K562 (cell line): Measurements from ENCODE around the gene CCL13. TPM values are rescaled to one million over a fixed set of nuclear protein-coding genes. Genes with fewer than 3 reads are reported as not detected.
A peak's percentile ranks its signal among the peaks of the same experiment; 100 is the strongest.

Experiments
- ATAC-seq: fragments of 200-7000 bp; cut with Tn5 transposase; 3 replicates; pipeline ENCODE4 v1.9.1; 2020; ENCODE audit warnings: moderate library complexity
- Bru-seq: library from RNA; stranded (reverse); fragments of 400-500 nt; gene quantifications from one replicate; lab custom pipeline; 2021; lab: Mats Ljungman, UMichigan
- BruChase-seq, 2 experiments: library from RNA; stranded (reverse); fragments of 400-500 nt; gene quantifications; one replicate each; lab custom pipeline; 2021; lab: Mats Ljungman, UMichigan
- BruUV-seq: library from RNA; stranded (reverse); fragments of 400-500 nt; replicated peaks from 2 replicates; lab custom pipeline; 2021; lab: Mats Ljungman, UMichigan
- CTCF ChIA-PET: fragments of 300-600 bp; formaldehyde crosslinking; extraction: SDS; loops from one replicate; lab custom pipeline; 2021; ENCODE audit warnings: low intra/inter-chr PET ratio; lab: Yijun Ruan, JAX
- POLR2A ChIA-PET: fragments of 300-600, 350-650 bp; sonication (Branson Sonifier 250); formaldehyde crosslinking; extraction: SDS; loops from one replicate; lab custom pipeline; 2021; ENCODE audit warnings: antibody characterized with exemption, inconsistent platforms; lab: Yijun Ruan, JAX
- DNase-seq, 4 experiments: peaks; one replicate each; pipeline versions ENCODE4 v3.0.0 to v3.0.0-alpha.2; 2011 to 2018; ENCODE audit warnings: low spot score in 3 of 4, mixed read lengths in 3 of 4; ENCODE audit errors: extremely low read depth in 1 of 4
- FAIRE-seq: peaks from 2 replicates; lab custom pipeline; 2011; peaks lifted over from hg19 to GRCh38; lab: Jason Lieb, UNC
- H2AFZ ChIP-seq: 2 replicates; pipeline ENCODE4 v1.6.0; 2011; ENCODE audit warnings: low read depth, low read length, control low read depth, inconsistent platforms
- H3K27ac ChIP-seq: fragments of 200-600 bp; 3 replicates; pipeline ENCODE4 v1.8.0; 2011; ENCODE audit warnings: low read depth, mild to moderate bottlenecking, control low read depth, inconsistent platforms, low read length, moderate library complexity, mixed read lengths; ENCODE audit errors: extremely low read depth
- H3K27me3 ChIP-seq, 2 experiments: fragments of 300-600 bp in 1 of 2; 2 replicates in 1 of 2; 3 replicates in 1 of 2; pipeline versions ENCODE4 v1.6.0 to v1.8.0; 2011; ENCODE audit warnings: inconsistent platforms in 2 of 2, low read length in 2 of 2, mild to moderate bottlenecking in 1 of 2, mixed read lengths in 1 of 2, moderate library complexity in 1 of 2; ENCODE audit not compliant: control insufficient read depth in 2 of 2, insufficient read depth in 2 of 2
- H3K36me3 ChIP-seq: fragments of 300-600 bp; 3 replicates; pipeline ENCODE4 v1.8.0; 2011; ENCODE audit warnings: mild to moderate bottlenecking, low read length, inconsistent platforms; ENCODE audit not compliant: control insufficient read depth, insufficient read depth
- H3K4me1 ChIP-seq, 2 experiments: fragments of 200-600 bp in 1 of 2; replicated peaks in 1 of 2; 2 replicates in 1 of 2; 3 replicates in 1 of 2; pipeline versions ENCODE4 v1.5.1 to v1.8.0; 2011; ENCODE audit warnings: inconsistent platforms in 2 of 2, low read length in 2 of 2, mild to moderate bottlenecking in 1 of 2, mixed read lengths in 1 of 2, moderate library complexity in 1 of 2; ENCODE audit not compliant: control insufficient read depth in 2 of 2, insufficient read depth in 2 of 2
- H3K4me2 ChIP-seq: 2 replicates; pipeline ENCODE4 v1.6.1; 2011; ENCODE audit warnings: low read length, control low read depth, inconsistent platforms, mixed read lengths; ENCODE audit not compliant: insufficient read depth
- H3K4me3 ChIP-seq: fragments of 200-600 bp; sonication (generic), shearing (Covaris generic); 2 replicates; pipeline ENCODE4 v1.5.1; 2016; ENCODE audit warnings: control low read depth, inconsistent platforms
- H3K79me2 ChIP-seq: fragments of 200-600 bp; 3 replicates; pipeline ENCODE4 v1.8.0; 2011; ENCODE audit warnings: low read length, inconsistent platforms; ENCODE audit not compliant: control insufficient read depth, insufficient read depth
- H3K9ac ChIP-seq, 2 experiments: 2 replicates each; pipeline versions ENCODE4 v1.6.0 to v1.6.1; 2011; ENCODE audit warnings: low read depth in 2 of 2, low read length in 2 of 2, control low read depth in 1 of 2, inconsistent platforms in 1 of 2, mild to moderate bottlenecking in 1 of 2, mixed read lengths in 1 of 2; ENCODE audit not compliant: insufficient read depth in 1 of 2
- H3K9me1 ChIP-seq: one replicate; pipeline ENCODE4 v1.6.0; 2011; ENCODE audit warnings: inconsistent platforms, mild to moderate bottlenecking, low read length, moderate library complexity; ENCODE audit not compliant: control insufficient read depth, insufficient read depth
- H3K9me3 ChIP-seq: replicated peaks from 2 replicates; pipeline ENCODE4 v1.5.1; 2011; ENCODE audit warnings: low read depth, low read length, inconsistent platforms; ENCODE audit not compliant: control insufficient read depth, insufficient read depth
- H4K20me1 ChIP-seq: replicated peaks from 2 replicates; pipeline ENCODE4 v1.6.1; 2011; ENCODE audit warnings: low read length, inconsistent platforms, mixed read lengths; ENCODE audit not compliant: control insufficient read depth, insufficient read depth
- ATF7 ChIP-seq: fragments of 450-650 bp; IDR thresholded peaks from 2 replicates; pipeline ENCODE4 v1.7.1; 2014; ENCODE audit warnings: mild to moderate bottlenecking, moderate library complexity
- CBX8 ChIP-seq: fragments of 200-600 bp; sonication (generic); IDR thresholded peaks from 2 replicates; pipeline ENCODE4 v1.6.1; 2012; ENCODE audit warnings: borderline replicate concordance, mixed run types, low read depth, mild to moderate bottlenecking, moderate library complexity, mixed read lengths, low read length, control low read depth, inconsistent platforms; ENCODE audit not compliant: poor library complexity, severe bottlenecking; ENCODE audit errors: extremely low read depth
- IRF2 ChIP-seq: sonication (generic); formaldehyde crosslinking; IDR thresholded peaks from 2 replicates; pipeline ENCODE4 v1.8.1; 2022; ENCODE audit warnings: mild to moderate bottlenecking, missing genetic modification reagents
- MLLT1 ChIP-seq, 2 experiments: fragments of 450-650 bp; IDR thresholded peaks; 2 replicates each; pipeline ENCODE4 v1.6.1; 2016
- SMARCB1 ChIP-seq: IDR thresholded peaks from 2 replicates; pipeline ENCODE4 v1.6.1; 2011; ENCODE audit warnings: improper control_type of control experiment, low read depth; ENCODE audit not compliant: insufficient read length
- ZNF444 ChIP-seq: fragments of 250-450 bp; sonication (Bioruptor Pico); IDR thresholded peaks from 2 replicates; pipeline ENCODE4 v1.4.0; 2020; ENCODE audit warnings: mild to moderate bottlenecking, moderate library complexity
- ZNF699 ChIP-seq: fragments of 250-450 bp; sonication (Bioruptor Pico); IDR thresholded peaks from 2 replicates; pipeline ENCODE4 v1.8.0; 2021; ENCODE audit warnings: mild to moderate bottlenecking, moderate library complexity; ENCODE audit not compliant: insufficient replicate concordance
- ZNF77 ChIP-seq: fragments of 250-450 bp; sonication (Bioruptor Pico); IDR thresholded peaks from 2 replicates; pipeline ENCODE4 v1.5.0; 2020
- WGBS: fragments of 100-300 bp; shearing (Covaris generic); methylation state at CpG from one replicate; pipeline ENCODE4 v1.1.6; 2016; ENCODE audit warnings: low coverage, mixed read lengths; ENCODE audit not compliant: insufficient coverage; ENCODE audit errors: missing lambda C conversion rate; 5-methylcytosine and 5-hydroxymethylcytosine counted together
- in situ Hi-C: fragments of 300-500 bp; cut with MboI; formaldehyde crosslinking; loops from 4 replicates; pipeline ENCODE4 v1.15.0; 2018; ENCODE audit warnings: inconsistent platforms, mixed read lengths
- intact Hi-C: fragments of 100-400 bp; cut with micrococcal nuclease; formaldehyde crosslinking; loops from 2 replicates; pipeline ENCODE4 v1.14.2; 2022
- long read RNA-seq, 3 experiments: library from polyadenylated mRNA in 2 of 3; library from RNA in 1 of 3; unstranded in 2 of 3; stranded (forward) in 1 of 3; transcript quantifications; one replicate each; pipeline ENCODE4 v2.0.0, GENCODE V29; 2019 to 2022
- polyA minus RNA-seq, 3 experiments: library from RNA; depleted of rRNA, polyadenylated mRNA; stranded (reverse); fragments of >200 nt; gene quantifications; 2 replicates each; pipeline ENCODE4 v1.2.3, GENCODE V29; 2011
- polyA plus RNA-seq, 8 experiments: library from polyadenylated mRNA; depleted of rRNA in 4 of 8; stranded (reverse) in 5 of 8; unstranded in 3 of 8; fragments of >200 nt; fragmentation: Nextera tagmentation in 2 of 8; fragmentation: Illumina TruSeq in 1 of 8; extraction: Ambion mirVana in 2 of 8; extraction: Trizol in 1 of 8; gene quantifications; 2 replicates each; pipeline versions ENCODE4 v1.2.1 to v1.2.3, GENCODE V29; 2011 to 2014; ENCODE audit warnings: inconsistent platforms in 1 of 8, missing spikeins in 1 of 8
- total RNA-seq, 7 experiments: library from RNA; depleted of rRNA in 6 of 7; stranded (reverse); fragments of >200 nt in 6 of 7; fragmentation: Illumina TruSeq in 2 of 7; extraction: Trizol in 2 of 7; gene quantifications; 2 replicates each; pipeline versions ENCODE4 v1.2.1 to v1.2.3, GENCODE V29; 2011 to 2021; ENCODE audit warnings: low replicate concordance in 1 of 7
- TF ChIP-seq, protein P1 (sequence below), 2 experiments: fragments of 450-650 bp; formaldehyde crosslinking in 1 of 2; IDR thresholded peaks; 2 replicates each; pipeline versions ENCODE4 v1.4.0 to v1.6.1; 2014 to 2020; ENCODE audit warnings: mild to moderate bottlenecking in 2 of 2, borderline replicate concordance in 1 of 2, low read depth in 1 of 2

Gene CCL13
- not detected in 2 replicates for total RNA-seq (2011; cell fraction: chromatin; rRNA removed; ENCODE audit: low replicate concordance)
- total RNA-seq (2011; cell fraction: nucleolus; rRNA removed): not detected in 2 replicates
- total RNA-seq (2011; cell fraction: nucleoplasm; rRNA removed): not detected in 2 replicates
- total RNA-seq (2014; rRNA removed) (not detected in 2 replicates), total RNA-seq (2014; rRNA removed; fragmentation: Illumina TruSeq; extraction: Trizol) (not detected in 2 replicates), total RNA-seq (2015; rRNA removed; fragmentation: Illumina TruSeq; extraction: Trizol) (not detected in 2 replicates), total RNA-seq (2021) (not detected in 2 replicates), polyA plus RNA-seq (2011; rRNA removed) (not detected in 2 replicates), polyA plus RNA-seq (2014; fragmentation: Illumina TruSeq; extraction: Trizol) (not detected in 2 replicates), polyA plus RNA-seq (2014; fragmentation: Nextera tagmentation; extraction: Ambion mirVana) (not detected), polyA plus RNA-seq (2014; rRNA removed) (not detected in 2 replicates), polyA minus RNA-seq (2011; rRNA and poly(A)+ RNA removed) (not detected in 2 replicates), Bru-seq, nascent RNA (not detected), BruChase-seq, experiment 1, labeled RNA remaining after a 2-hour chase (not detected), BruChase-seq, experiment 2, labeled RNA remaining after a 6-hour chase (percentile 8 among the genes with signal in this experiment)
- not detected in 2 replicates for polyA plus RNA-seq (2011; cell fraction: cytosol; rRNA removed)
- polyA plus RNA-seq (2011; cell fraction: nucleus; rRNA removed): not detected in 2 replicates
- polyA plus RNA-seq (2012): 0.24 TPM in 1 of 2 replicates, not detected in the other
- not detected in 2 replicates for polyA minus RNA-seq (2011; cell fraction: cytosol; rRNA and poly(A)+ RNA removed)
- not detected in 2 replicates for polyA minus RNA-seq (2011; cell fraction: nucleus; rRNA and poly(A)+ RNA removed)
- long read RNA-seq, experiment 1: 0 reads
- long read RNA-seq, experiment 2: 0 reads
- long read RNA-seq, experiment 3: 0 reads

DNA sequence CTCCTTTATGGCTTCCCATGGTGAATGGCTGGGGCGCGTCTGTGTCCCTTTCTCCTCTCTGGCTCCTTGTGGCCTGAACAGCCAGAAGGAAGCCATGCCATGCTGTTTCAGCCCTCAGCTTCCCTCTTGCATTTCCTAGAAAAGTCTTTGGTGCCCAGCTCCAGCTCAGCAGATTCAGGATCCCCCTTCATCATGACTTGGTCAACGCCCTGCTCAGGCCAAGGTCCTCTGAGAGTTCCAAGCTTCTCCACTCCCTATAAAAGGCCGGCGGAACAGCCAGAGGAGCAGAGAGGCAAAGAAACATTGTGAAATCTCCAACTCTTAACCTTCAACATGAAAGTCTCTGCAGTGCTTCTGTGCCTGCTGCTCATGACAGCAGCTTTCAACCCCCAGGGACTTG, at the start of gene CCL13:
Gene CCL13, plus strand, starts transcription at position 287 of the 400 bp plus-strand sequence. Its CDS starts 47 bp downstream, at position 334.
- FAIRE-seq (no peak), DNase-seq (no peak), ATAC-seq (no peak)
- Histone ChIP-seq H2AFZ (no peak within 1 kb of the TSS), H3K9ac (no peak within 1 kb of the TSS), H3K4me1 (no peaks in the 10 kb centered on the region), H3K4me2 (no peak within 1 kb of the TSS), H3K79me2 (no peaks in the 10 kb centered on the region), H3K27me3 (no peaks in the 10 kb centered on the region; a peak in 1 of 5 replicates), H3K36me3 (no peaks in the 10 kb centered on the region), H3K27ac (no peak within 1 kb of the TSS), H3K9me3 (no peaks in the 10 kb centered on the region), H3K4me3 (no peak within 1 kb of the TSS), H3K9me1 (no peaks in the 10 kb centered on the region), H4K20me1 (no peaks in the 10 kb centered on the region)
- ChIA-PET CTCF (interaction anchor here (0.9 to 10.2 kb wide), 2 partner anchors 9 to 157 kb away, joined by 3 to 214 read pairs; no protein-coding TSS in a partner anchor), POLR2A (interaction anchor here (1.1 kb wide), 1 partner anchor 37 kb away, joined by 3 read pairs; no protein-coding TSS in a partner anchor)
- no TSS peak for BruUV-seq
- in situ Hi-C loops: no loop called here
- intact Hi-C loops: no loop called here
- 6% methylated on average over 3 of the region's 5 CpGs for WGBS
- TF ChIP-seq ZNF77 (CRISPR knock-in tag) (no peak), ZNF699 (CRISPR knock-in tag) (no peak), MLLT1 (IDR thresholded peaks at IDR 0.05) (no peak), CBX8 (no peak), ZNF444 (CRISPR knock-in tag) (no peak), IRF2 (CRISPR knock-in tag) (no peak), ATF7 (no peak), SMARCB1 (no peak)
- TF ChIP-seq, protein P1, sequence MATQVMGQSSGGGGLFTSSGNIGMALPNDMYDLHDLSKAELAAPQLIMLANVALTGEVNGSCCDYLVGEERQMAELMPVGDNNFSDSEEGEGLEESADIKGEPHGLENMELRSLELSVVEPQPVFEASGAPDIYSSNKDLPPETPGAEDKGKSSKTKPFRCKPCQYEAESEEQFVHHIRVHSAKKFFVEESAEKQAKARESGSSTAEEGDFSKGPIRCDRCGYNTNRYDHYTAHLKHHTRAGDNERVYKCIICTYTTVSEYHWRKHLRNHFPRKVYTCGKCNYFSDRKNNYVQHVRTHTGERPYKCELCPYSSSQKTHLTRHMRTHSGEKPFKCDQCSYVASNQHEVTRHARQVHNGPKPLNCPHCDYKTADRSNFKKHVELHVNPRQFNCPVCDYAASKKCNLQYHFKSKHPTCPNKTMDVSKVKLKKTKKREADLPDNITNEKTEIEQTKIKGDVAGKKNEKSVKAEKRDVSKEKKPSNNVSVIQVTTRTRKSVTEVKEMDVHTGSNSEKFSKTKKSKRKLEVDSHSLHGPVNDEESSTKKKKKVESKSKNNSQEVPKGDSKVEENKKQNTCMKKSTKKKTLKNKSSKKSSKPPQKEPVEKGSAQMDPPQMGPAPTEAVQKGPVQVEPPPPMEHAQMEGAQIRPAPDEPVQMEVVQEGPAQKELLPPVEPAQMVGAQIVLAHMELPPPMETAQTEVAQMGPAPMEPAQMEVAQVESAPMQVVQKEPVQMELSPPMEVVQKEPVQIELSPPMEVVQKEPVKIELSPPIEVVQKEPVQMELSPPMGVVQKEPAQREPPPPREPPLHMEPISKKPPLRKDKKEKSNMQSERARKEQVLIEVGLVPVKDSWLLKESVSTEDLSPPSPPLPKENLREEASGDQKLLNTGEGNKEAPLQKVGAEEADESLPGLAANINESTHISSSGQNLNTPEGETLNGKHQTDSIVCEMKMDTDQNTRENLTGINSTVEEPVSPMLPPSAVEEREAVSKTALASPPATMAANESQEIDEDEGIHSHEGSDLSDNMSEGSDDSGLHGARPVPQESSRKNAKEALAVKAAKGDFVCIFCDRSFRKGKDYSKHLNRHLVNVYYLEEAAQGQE (IDR thresholded peaks at IDR 0.05; ENCODE audit: borderline replicate concordance): no peak
- TF ChIP-seq, protein P1 (CRISPR knock-in tag; IDR thresholded peaks at IDR 0.05; ENCODE audit: low read depth): no peak
